ENCODE results near the gene SCAF11. TPM values are rescaled to one million over a fixed set of nuclear protein-coding genes. Genes with fewer than 3 reads are reported as not detected.

SCAF11 gene
- total RNA-seq, 1 donor from 2014 or later, result 64.8 TPM

- ATAC-seq, result no peak
Observed at GRCh38 chr12:45909041-45909713, 81.2 kb downstream of the SCAF11 start.

GRCh38 chr12:45907955-45908354 lies 82.4 kb downstream of the SCAF11 start:
- ATAC-seq, result no peak

- no peak for ATAC-seq
Observed at GRCh38 chr12:45898094-45898493, 92.3 kb downstream of the SCAF11 start.

GRCh38 chr12:45895961-45896360 lies 94.4 kb downstream of the SCAF11 start:
- ATAC-seq, result no peak

- no peak for ATAC-seq
Observed at GRCh38 chr12:45893240-45893639, 97.1 kb downstream of the SCAF11 start.

- ATAC-seq, result no peak
Observed at GRCh38 chr12:45890276-45890675, 100.1 kb downstream of the SCAF11 start.

GRCh38 chr12:45887544-45887943 lies 102.8 kb downstream of the SCAF11 start:
- ATAC-seq, result no peak

GRCh38 chr12:45886685-45887084 lies 103.7 kb downstream of the SCAF11 start:
- ATAC-seq, result no peak

GRCh38 chr12:45883187-45883586 lies 107.2 kb downstream of the SCAF11 start:
- ATAC-seq, result no peak

GRCh38 chr12:45880533-45880932 lies 109.8 kb downstream of the SCAF11 start:
- ATAC-seq, result no peak

GRCh38 chr12:45879363-45879895 lies 110.9 kb downstream of the SCAF11 start:
- ATAC-seq, result no peak

- no peak for ATAC-seq
Observed at GRCh38 chr12:45878630-45879255, 111.6 kb downstream of the SCAF11 start.

GRCh38 chr12:45877069-45877468 lies 113.3 kb downstream of the SCAF11 start:
- no peak for ATAC-seq

GRCh38 chr12:45872446-45872845 lies 117.9 kb downstream of the SCAF11 start:
- no peak for ATAC-seq

Measured in esophagus mucosa (tissue), 1 donor.